Activated CD8-positive, alpha-beta T cell treated with anti-CD3 and anti-CD28 coated beads for 36 hours (primary cell): ENCODE measurements around the gene LAMC3. TPM values are rescaled to one million over a fixed set of nuclear protein-coding genes. Genes with fewer than 3 reads are reported as not detected.
"Not testable (repeated sequence)": the region's sequence is repeated elsewhere in the genome, so short reads cannot be mapped to it uniquely, and the experiment has no call there.

Experiments
- ATAC-seq: fragments of 200-7000 bp; cut with Tn5 transposase; one replicate; pipeline ENCODE4 v1.10.0; 2021; ENCODE audit warnings: mild to moderate bottlenecking, moderate library complexity
- CTCF ChIA-PET: fragments of 350-600 bp; sonication (Branson Sonifier 250); formaldehyde crosslinking; loops from one replicate; lab custom pipeline; 2021; ENCODE audit warnings: antibody characterized with exemption; lab: Charles Lee
- POLR2A ChIA-PET: fragments of 350-600 bp; sonication (Branson Sonifier 250); formaldehyde crosslinking; loops from one replicate; lab custom pipeline; 2021; ENCODE audit warnings: antibody characterized with exemption; lab: Charles Lee
- DNase-seq: peaks from one replicate; pipeline ENCODE4 v3.0.0-alpha.2; 2020
- H3K27ac Mint-ChIP-seq: one replicate; pipeline ENCODE4 v1.8.0; 2021; ENCODE audit warnings: mild to moderate bottlenecking, mixed read lengths
- H3K27me3 Mint-ChIP-seq: one replicate; pipeline ENCODE4 v1.8.0; 2021; ENCODE audit warnings: mixed read lengths
- H3K36me3 Mint-ChIP-seq: one replicate; pipeline ENCODE4 v1.8.0; 2021; ENCODE audit warnings: low read depth, mixed read lengths
- H3K4me1 Mint-ChIP-seq: one replicate; pipeline ENCODE4 v1.8.0; 2021; ENCODE audit warnings: low read depth, mixed read lengths
- H3K4me3 Mint-ChIP-seq: one replicate; pipeline ENCODE4 v1.8.0; 2021; ENCODE audit warnings: mild to moderate bottlenecking, moderate library complexity, mixed read lengths
- H3K9me3 Mint-ChIP-seq: one replicate; pipeline ENCODE4 v1.8.0; 2021; ENCODE audit warnings: mixed read lengths
- CTCF ChIP-seq: fragments of 200-600 bp; IDR thresholded peaks from one replicate; pipeline ENCODE4 v1.8.0; 2022; ENCODE audit warnings: antibody characterized with exemption, mild to moderate bottlenecking
- intact Hi-C: fragments of 100-400 bp; cut with micrococcal nuclease; formaldehyde crosslinking; loops from one replicate; pipeline ENCODE4 v1.10.0; 2022
- total RNA-seq, 2 experiments: library from RNA; stranded (reverse); gene quantifications; one replicate each; pipeline ENCODE4 v1.2.3, GENCODE V29; 2021

The LAMC3 gene
- total RNA-seq, 2 experiments from 2014 or later = 0.09 to 0.43 TPM

GRCh38 chr9:131114084-131114535 is 105.1 kb downstream of the LAMC3 start:
- Mint-ChIP-seq H3K36me3 (no peaks in the 10 kb centered on the region), H3K27me3 (peaks cover 2% of the 10 kb centered on the region), H3K4me1 (no peaks in the 10 kb centered on the region), H3K9me3 (no peaks in the 10 kb centered on the region), H3K27ac (no peak overlapping the region), H3K4me3 (no peak overlapping the region)
- intact Hi-C loops = no loop called here
- DNase-seq (no peak), ATAC-seq (no peak)
- no peak for TF ChIP-seq CTCF
- POLR2A ChIA-PET = no interaction called here
- CTCF ChIA-PET = no interaction called here

GRCh38 chr9:131115360-131115742 is 106.4 kb downstream of the LAMC3 start:
- intact Hi-C loops, ATAC-seq, DNase-seq, H3K36me3 Mint-ChIP-seq, H3K9me3 Mint-ChIP-seq, H3K27ac Mint-ChIP-seq, H3K27me3 Mint-ChIP-seq, POLR2A ChIA-PET, H3K4me3 Mint-ChIP-seq, H3K4me1 Mint-ChIP-seq: not testable (repeated sequence)
- CTCF ChIA-PET = interaction anchor here (0.9 kb wide), 1 partner anchor 66 kb away, joined by 3 read pairs; no protein-coding TSS in a partner anchor

- H3K4me1 Mint-ChIP-seq = no peaks in the 10 kb centered on the region
- CTCF ChIA-PET = no interaction called here
- POLR2A ChIA-PET = no interaction called here
These were observed 107.5 kb downstream of the LAMC3 start for GRCh38 chr9:131116281-131117120.

GRCh38 chr9:131117121-131117761 is 108.3 kb downstream of the LAMC3 start:
- ChIA-PET CTCF (interaction anchor here (0.7 kb wide), 1 partner anchor 70 kb away, joined by 4 read pairs; no protein-coding TSS in a partner anchor), POLR2A (no interaction called here)
- TF ChIP-seq CTCF = no peak
- H3K4me3 Mint-ChIP-seq = no peak overlapping the region
- peaks cover 2% of the 10 kb centered on the region for H3K27me3 Mint-ChIP-seq
- no peaks in the 10 kb centered on the region for H3K9me3 Mint-ChIP-seq
- no peaks in the 10 kb centered on the region for H3K36me3 Mint-ChIP-seq
- no peak for DNase-seq
- intact Hi-C loops = no loop called here
- no peak overlapping the region for H3K27ac Mint-ChIP-seq
- no peaks in the 10 kb centered on the region for H3K4me1 Mint-ChIP-seq
- ATAC-seq = no peak

More at GRCh38 chr9:131116281-131117120, 107.5 kb downstream of the LAMC3 start:
- H3K4me3 Mint-ChIP-seq = no peak overlapping the region
- H3K27ac Mint-ChIP-seq = no peak overlapping the region
- no peak for TF ChIP-seq CTCF
- H3K27me3 Mint-ChIP-seq = peaks cover 2% of the 10 kb centered on the region
- no peaks in the 10 kb centered on the region for H3K36me3 Mint-ChIP-seq
- ATAC-seq = no peak
- intact Hi-C loops = no loop called here
- no peaks in the 10 kb centered on the region for H3K9me3 Mint-ChIP-seq
- DNase-seq = no peak

GRCh38 chr9:131117762-131118145 is 108.8 kb downstream of the LAMC3 start:
- no peak for TF ChIP-seq CTCF
- H3K27ac Mint-ChIP-seq = no peak overlapping the region
- H3K4me3 Mint-ChIP-seq = no peak overlapping the region
- no peak for ATAC-seq
- no peaks in the 10 kb centered on the region for H3K4me1 Mint-ChIP-seq
- no peak for DNase-seq
- intact Hi-C loops = no loop called here
- CTCF ChIA-PET = interaction anchor here (0.7 kb wide), 1 partner anchor 70 kb away, joined by 4 read pairs; no protein-coding TSS in a partner anchor
- H3K27me3 Mint-ChIP-seq = peaks cover 2% of the 10 kb centered on the region
- POLR2A ChIA-PET = no interaction called here
- H3K36me3 Mint-ChIP-seq = no peaks in the 10 kb centered on the region
- H3K9me3 Mint-ChIP-seq = no peaks in the 10 kb centered on the region
